ENCODE results near the gene TPCN1. TPM values are rescaled to one million over a fixed set of nuclear protein-coding genes. Genes with fewer than 3 reads are reported as not detected.

Gene TPCN1
- polyA plus RNA-seq, 1 experiment = 31.9 TPM

DNA sequence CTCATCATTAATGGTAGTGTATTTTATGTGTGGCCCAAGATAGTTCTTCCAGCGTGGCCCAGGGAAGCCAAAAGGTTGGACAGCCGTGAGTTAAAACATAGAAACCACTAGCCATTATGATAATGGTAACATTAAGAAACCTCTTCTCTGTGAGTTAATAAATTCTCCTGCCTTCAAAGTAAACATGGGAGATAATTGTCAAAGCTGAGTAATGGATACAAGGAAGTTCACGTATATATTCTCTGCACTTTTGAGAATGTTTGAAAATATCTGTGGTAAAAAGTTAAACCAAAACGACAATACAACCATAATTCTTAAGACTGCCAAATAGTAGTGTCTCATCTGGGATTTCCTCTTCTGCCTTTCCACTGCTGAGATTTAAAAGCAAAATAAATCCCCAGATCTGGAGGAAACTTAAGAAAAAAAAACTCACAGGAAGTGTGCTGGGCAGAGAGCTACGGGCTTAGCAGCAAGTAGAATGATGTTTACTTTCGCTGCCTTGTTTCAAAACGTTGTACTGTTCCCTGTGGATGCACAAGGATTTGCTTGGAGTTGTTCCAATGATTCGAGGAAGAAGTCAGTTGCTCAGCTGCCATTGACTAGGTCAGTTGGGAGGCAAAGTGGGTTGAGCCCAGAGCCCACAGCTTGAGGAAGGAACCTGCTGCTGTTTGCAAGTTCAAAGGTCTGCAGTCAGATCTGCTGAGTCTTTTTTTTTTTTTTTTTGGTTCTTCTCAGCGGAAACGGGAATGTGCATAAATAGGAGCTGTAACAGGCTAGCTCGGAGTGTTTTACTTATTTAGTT is 1.7 kb downstream of the TPCN1 start:
- H3K36me3 ChIP-seq (ENCODE audit: control insufficient read depth, insufficient read depth, low read length) = peaks cover 6% of the 10 kb centered on the region
- DNase-seq (ENCODE audit: low read depth) = peak; percentile 58
- no peaks in the 10 kb centered on the region for H3K27me3 ChIP-seq (ENCODE audit: control insufficient read depth, insufficient read depth, low read length)
- POLR2A ChIA-PET = interaction anchor here (0.6 to 0.7 kb wide), 3 partner anchors 17 to 744 kb away, joined by 3 to 5 read pairs (median 4); no protein-coding TSS in a partner anchor
- H3K4me3 ChIP-seq (ENCODE audit: low read depth, low read length) = peak overlapping the region; percentile 65
- CTCF ChIA-PET = interaction anchor here (0.6 to 1.4 kb wide), 4 partner anchors 18 to 38 kb away, joined by 3 to 6 read pairs (median 3); no protein-coding TSS in a partner anchor
- TF ChIP-seq, protein P1, sequence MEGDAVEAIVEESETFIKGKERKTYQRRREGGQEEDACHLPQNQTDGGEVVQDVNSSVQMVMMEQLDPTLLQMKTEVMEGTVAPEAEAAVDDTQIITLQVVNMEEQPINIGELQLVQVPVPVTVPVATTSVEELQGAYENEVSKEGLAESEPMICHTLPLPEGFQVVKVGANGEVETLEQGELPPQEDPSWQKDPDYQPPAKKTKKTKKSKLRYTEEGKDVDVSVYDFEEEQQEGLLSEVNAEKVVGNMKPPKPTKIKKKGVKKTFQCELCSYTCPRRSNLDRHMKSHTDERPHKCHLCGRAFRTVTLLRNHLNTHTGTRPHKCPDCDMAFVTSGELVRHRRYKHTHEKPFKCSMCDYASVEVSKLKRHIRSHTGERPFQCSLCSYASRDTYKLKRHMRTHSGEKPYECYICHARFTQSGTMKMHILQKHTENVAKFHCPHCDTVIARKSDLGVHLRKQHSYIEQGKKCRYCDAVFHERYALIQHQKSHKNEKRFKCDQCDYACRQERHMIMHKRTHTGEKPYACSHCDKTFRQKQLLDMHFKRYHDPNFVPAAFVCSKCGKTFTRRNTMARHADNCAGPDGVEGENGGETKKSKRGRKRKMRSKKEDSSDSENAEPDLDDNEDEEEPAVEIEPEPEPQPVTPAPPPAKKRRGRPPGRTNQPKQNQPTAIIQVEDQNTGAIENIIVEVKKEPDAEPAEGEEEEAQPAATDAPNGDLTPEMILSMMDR (IDR thresholded peaks at IDR 0.05; ENCODE audit: insufficient read depth, low read depth, low read length) = no peak

DNA sequence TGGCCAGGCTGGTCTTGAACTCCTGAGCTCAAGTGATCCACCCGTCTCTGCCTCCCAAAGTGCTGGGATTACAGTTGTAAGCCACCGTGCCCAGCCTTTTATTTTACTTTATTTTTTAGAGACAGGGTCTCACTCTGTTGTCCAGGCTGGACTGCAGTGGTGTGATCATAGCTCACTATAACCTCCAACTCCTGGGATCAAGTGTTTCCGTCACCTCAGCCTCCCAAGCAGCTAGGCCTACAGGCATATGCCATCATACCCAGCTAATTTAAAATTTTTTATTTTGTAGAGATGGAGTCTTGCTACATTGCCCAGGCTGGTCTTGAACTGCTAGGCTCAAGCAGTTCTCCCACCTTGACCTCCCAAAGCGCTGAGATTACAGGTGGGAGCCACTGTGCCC is 3.7 kb downstream of the TPCN1 start:
- Histone ChIP-seq H3K36me3 (ENCODE audit: control insufficient read depth, insufficient read depth, low read length) (peaks cover 7% of the 10 kb centered on the region), H3K27me3 (ENCODE audit: control insufficient read depth, insufficient read depth, low read length) (no peaks in the 10 kb centered on the region), H3K4me3 (ENCODE audit: low read depth, low read length) (no peak overlapping the region)
- TF ChIP-seq, protein P1 (IDR thresholded peaks at IDR 0.05; ENCODE audit: insufficient read depth, low read depth, low read length) = no peak
- DNase-seq (ENCODE audit: low read depth) = no peak
- CTCF ChIA-PET = interaction anchor here (0.6 to 0.7 kb wide), 2 partner anchors 15 to 30 kb away, joined by 3 read pairs; no protein-coding TSS in a partner anchor
- POLR2A ChIA-PET = no interaction called here

DNA sequence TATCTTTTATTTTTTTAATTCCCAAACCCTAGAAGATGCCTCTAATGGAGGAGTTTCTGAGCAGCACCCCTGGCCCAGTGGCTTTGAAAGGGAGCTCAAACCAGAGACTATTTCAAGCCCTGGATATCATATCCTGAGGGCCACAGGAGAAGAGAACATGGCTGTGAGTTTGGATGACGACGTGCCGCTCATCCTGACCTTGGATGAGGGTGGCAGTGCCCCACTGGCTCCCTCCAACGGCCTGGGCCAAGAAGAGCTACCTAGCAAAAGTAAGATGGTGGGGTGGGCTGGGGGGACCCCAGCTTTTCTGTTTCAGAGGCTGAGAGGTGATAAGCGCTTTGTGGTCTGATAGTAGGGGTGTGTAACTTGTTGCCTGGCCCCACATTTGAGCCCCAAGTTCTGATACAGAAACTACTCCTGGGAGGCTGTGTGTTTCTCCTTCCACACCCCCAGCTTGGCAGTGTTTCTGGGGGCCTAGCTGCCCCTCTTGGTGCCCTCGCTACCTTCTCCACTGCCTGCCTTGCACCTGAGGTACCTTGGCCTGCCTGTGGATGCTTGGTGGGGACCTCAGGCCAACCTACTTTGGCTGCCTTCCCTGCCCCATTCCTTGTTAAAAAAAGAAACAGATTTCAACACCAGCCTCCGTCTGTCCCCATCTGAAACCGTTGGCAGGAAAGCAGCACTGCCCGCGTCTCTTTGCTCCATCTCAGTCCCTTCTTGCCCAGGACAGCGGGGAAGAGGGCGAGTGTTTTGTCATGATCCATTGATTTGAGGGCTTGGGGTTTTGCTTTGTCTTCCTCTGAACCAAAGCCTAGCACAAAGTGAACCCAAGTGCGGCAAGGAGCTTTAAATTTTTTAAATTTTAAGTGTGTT is 5.7 kb downstream of the TPCN1 start:
- ChIA-PET CTCF (no interaction called here), POLR2A (no interaction called here)
- no peaks in the 10 kb centered on the region for H3K27me3 ChIP-seq (ENCODE audit: control insufficient read depth, insufficient read depth, low read length)
- H3K4me3 ChIP-seq (ENCODE audit: low read depth, low read length) = no peak overlapping the region
- peaks cover 11% of the 10 kb centered on the region for H3K36me3 ChIP-seq (ENCODE audit: control insufficient read depth, insufficient read depth, low read length)
- no peak for DNase-seq (ENCODE audit: low read depth)
- TF ChIP-seq, protein P1 (IDR thresholded peaks at IDR 0.05; ENCODE audit: insufficient read depth, low read depth, low read length) = no peak

- ChIA-PET CTCF (no interaction called here), POLR2A (no interaction called here)
- Histone ChIP-seq H3K4me3 (ENCODE audit: low read depth, low read length) (no peak overlapping the region), H3K27me3 (ENCODE audit: control insufficient read depth, insufficient read depth, low read length) (no peaks in the 10 kb centered on the region), H3K36me3 (ENCODE audit: control insufficient read depth, insufficient read depth, low read length) (peaks cover 18% of the 10 kb centered on the region)
- no peak for DNase-seq (ENCODE audit: low read depth)
- TF ChIP-seq, protein P1 (IDR thresholded peaks at IDR 0.05; ENCODE audit: insufficient read depth, low read depth, low read length) = no peak
These were observed 6.6 kb downstream of the TPCN1 start for GRCh38 chr12:113227686-113228391.

Data from BJ (cell line).